IMR-90 (cell line): Measurements from ENCODE around the gene SHB. TPM values are rescaled to one million over a fixed set of nuclear protein-coding genes. Genes with fewer than 3 reads are reported as not detected.

Experiments used
- ATAC-seq: fragments of 200-7000 bp; cut with Tn5 transposase; 2 replicates; pipeline ENCODE4 v1.9.1; 2020; ENCODE audit warnings: low read depth, mild to moderate bottlenecking, moderate library complexity
- BruUV-seq: library from RNA; stranded (reverse); fragments of 400-500 nt; replicated peaks from 2 replicates; lab custom pipeline; 2021; lab: Mats Ljungman, UMichigan
- CTCF ChIA-PET: fragments of 300-600 bp; formaldehyde crosslinking; extraction: SDS; loops from one replicate; lab custom pipeline; 2021; ENCODE audit warnings: antibody characterized with exemption; lab: Yijun Ruan, JAX
- POLR2A ChIA-PET: fragments of 300-600 bp; sonication (Branson Sonifier 250); formaldehyde crosslinking; loops from one replicate; lab custom pipeline; 2022; ENCODE audit warnings: antibody characterized with exemption; ENCODE audit not compliant: unreplicated experiment; lab: Charles Lee
- DNase-seq: peaks from one replicate; pipeline ENCODE4 v3.0.0; 2013
- H2AFZ ChIP-seq: replicated peaks from 2 replicates; pipeline ENCODE3; 2013; ENCODE audit warnings: low read length, mild to moderate bottlenecking; ENCODE audit not compliant: poor library complexity
- H2AK5ac ChIP-seq: 2 replicates; pipeline ENCODE4 v1.6.1; 2013; ENCODE audit warnings: low read depth, low read length, inconsistent platforms
- H2AK9ac ChIP-seq: replicated peaks from 2 replicates; pipeline ENCODE3; 2013; ENCODE audit warnings: mild to moderate bottlenecking, low read depth, low read length, moderate library complexity; ENCODE audit not compliant: poor library complexity
- H2BK120ac ChIP-seq: 2 replicates; pipeline ENCODE4 v1.6.1; 2013; ENCODE audit warnings: low read depth, low read length, inconsistent platforms
- H2BK15ac ChIP-seq: 3 replicates; pipeline ENCODE4 v1.6.1; 2013; ENCODE audit warnings: low read depth, low read length, inconsistent platforms
- H2BK20ac ChIP-seq: 2 replicates; pipeline ENCODE4 v1.6.1; 2013; ENCODE audit warnings: low read depth, mild to moderate bottlenecking, inconsistent platforms, low read length, moderate library complexity
- H2BK5ac ChIP-seq: 2 replicates; pipeline ENCODE4 v1.6.1; 2013; ENCODE audit warnings: mild to moderate bottlenecking, low read depth, low read length, inconsistent platforms; ENCODE audit not compliant: poor library complexity, severe bottlenecking
- H3K14ac ChIP-seq: replicated peaks from 2 replicates; pipeline ENCODE4 v1.6.1; 2013; ENCODE audit warnings: low read depth, low read length, inconsistent platforms
- H3K18ac ChIP-seq: 2 replicates; pipeline ENCODE4 v1.6.1; 2013; ENCODE audit warnings: low read depth, low read length, control low read depth
- H3K23ac ChIP-seq: 2 replicates; pipeline ENCODE4 v1.6.1; 2013; ENCODE audit warnings: low read depth, low read length, inconsistent platforms
- H3K27ac ChIP-seq: 2 replicates; pipeline ENCODE4 v1.5.1; 2013; ENCODE audit warnings: mild to moderate bottlenecking, control low read depth, low read length; ENCODE audit not compliant: insufficient read depth
- H3K27me3 ChIP-seq: 2 replicates; pipeline ENCODE4 v1.6.1; 2013; ENCODE audit warnings: low read length; ENCODE audit not compliant: control insufficient read depth, insufficient read depth
- H3K36me3 ChIP-seq: 2 replicates; pipeline ENCODE4 v1.6.1; 2013; ENCODE audit warnings: low read length, mixed read lengths; ENCODE audit not compliant: control insufficient read depth, insufficient read depth
- H3K4ac ChIP-seq: 2 replicates; pipeline ENCODE4 v1.6.1; 2013; ENCODE audit warnings: low read depth, low read length, inconsistent platforms
- H3K4me1 ChIP-seq: 2 replicates; pipeline ENCODE4 v1.6.1; 2013; ENCODE audit warnings: low read length, mixed read lengths; ENCODE audit not compliant: control insufficient read depth, insufficient read depth
- H3K4me2 ChIP-seq: 2 replicates; pipeline ENCODE4 v1.6.1; 2013; ENCODE audit warnings: low read depth, mild to moderate bottlenecking, control low read depth, low read length, moderate library complexity
- H3K4me3 ChIP-seq: 2 replicates; pipeline ENCODE4 v1.5.1; 2013; ENCODE audit warnings: low read depth, mild to moderate bottlenecking, control low read depth, low read length, moderate library complexity; ENCODE audit not compliant: insufficient read depth
- H3K56ac ChIP-seq: 2 replicates; pipeline ENCODE4 v1.6.1; 2013; ENCODE audit warnings: low read length, inconsistent platforms; ENCODE audit not compliant: insufficient read depth; ENCODE audit errors: extremely low read depth
- H3K79me1 ChIP-seq, 2 experiments: 2 replicates each; pipeline ENCODE4 v1.6.1; 2013; ENCODE audit warnings: low read length in 2 of 2, inconsistent platforms in 1 of 2, low read depth in 1 of 2
- H3K9ac ChIP-seq: 2 replicates; pipeline ENCODE4 v1.6.1; 2013; ENCODE audit warnings: low read depth, low read length, control low read depth
- H3K9me1 ChIP-seq: 2 replicates; pipeline ENCODE4 v1.6.1; 2013; ENCODE audit warnings: low read length, inconsistent platforms; ENCODE audit not compliant: insufficient read depth
- H3K9me3 ChIP-seq: 2 replicates; pipeline ENCODE4 v1.6.1; 2013; ENCODE audit warnings: low read length; ENCODE audit not compliant: control insufficient read depth, insufficient read depth
- H4K20me1 ChIP-seq: 2 replicates; pipeline ENCODE4 v1.6.1; 2013; ENCODE audit warnings: low read length, inconsistent platforms; ENCODE audit not compliant: insufficient read depth
- H4K5ac ChIP-seq: 2 replicates; pipeline ENCODE4 v1.6.1; 2013; ENCODE audit warnings: mild to moderate bottlenecking, low read depth, low read length, control low read depth
- H4K8ac ChIP-seq, 2 experiments: 2 replicates each; pipeline ENCODE4 v1.6.1; 2013; ENCODE audit warnings: low read depth in 2 of 2, low read length in 2 of 2, control low read depth in 1 of 2, inconsistent platforms in 1 of 2
- H4K91ac ChIP-seq: 2 replicates; pipeline ENCODE4 v1.6.1; 2013; ENCODE audit warnings: low read depth, low read length, inconsistent platforms; ENCODE audit not compliant: insufficient read depth
- MAFK ChIP-seq: IDR thresholded peaks from 2 replicates; pipeline ENCODE4 v1.6.1; 2012; ENCODE audit warnings: low read depth, low read length, improper control_type of control experiment
- NFE2L2 ChIP-seq: fragments of 150-350 bp; IDR thresholded peaks from 2 replicates; pipeline ENCODE4 v1.6.1; 2016; ENCODE audit warnings: low read depth, mild to moderate bottlenecking, low read length
- POLR2A ChIP-seq: IDR thresholded peaks from 2 replicates; pipeline ENCODE4 v1.6.1; 2012; ENCODE audit warnings: mild to moderate bottlenecking, low read depth, low read length
- WGBS, 2 experiments: methylation state at CpG; one replicate each; pipeline versions ENCODE4 v1.1.5 to v1.1.7; 2013; ENCODE audit warnings: missing lambda C conversion rate in 2 of 2; ENCODE audit not compliant: insufficient read length in 1 of 2; ENCODE audit errors: extremely low coverage in 2 of 2; 5-methylcytosine and 5-hydroxymethylcytosine counted together
- dilution Hi-C: fragments of 300-500 bp; cut with HindIII; formaldehyde crosslinking; loops from one replicate; pipeline ENCODE4 v1.14.3; 2018; ENCODE audit warnings: low sequenced_read_pairs; ENCODE audit not compliant: unreplicated experiment
- in situ Hi-C: fragments of 300-500 bp; cut with MboI; formaldehyde crosslinking; loops from 3 replicates; pipeline ENCODE4 v1.14.3; 2019; ENCODE audit warnings: low sequenced_read_pairs, inconsistent platforms, mixed read lengths
- intact Hi-C: fragments of 100-400 bp; cut with micrococcal nuclease; formaldehyde crosslinking; loops from 2 replicates; pipeline ENCODE4 v1.10.0; 2022
- polyA plus RNA-seq, 3 experiments: library from polyadenylated mRNA; depleted of rRNA; stranded (reverse); fragments of >200 nt; gene quantifications; 2 replicates each; pipeline ENCODE4 v1.2.3, GENCODE V29; 2012; ENCODE audit warnings: low replicate concordance in 1 of 3
- total RNA-seq: library from RNA; depleted of rRNA; stranded (reverse); fragments of >200 nt; gene quantifications from 2 replicates; pipeline ENCODE4 v1.2.3, GENCODE V29; 2012
- TF ChIP-seq, protein P1 (sequence below): fragments of 150-350 bp; IDR thresholded peaks from 2 replicates; pipeline ENCODE4 v1.6.1; 2016; ENCODE audit warnings: low read depth, mild to moderate bottlenecking, low read length, moderate library complexity, borderline replicate concordance

SHB gene
- total and polyA plus RNA-seq, 2 of the 4 experiments (the other 2 are of a cell fraction): 6.1 to 20.4 TPM

DNA sequence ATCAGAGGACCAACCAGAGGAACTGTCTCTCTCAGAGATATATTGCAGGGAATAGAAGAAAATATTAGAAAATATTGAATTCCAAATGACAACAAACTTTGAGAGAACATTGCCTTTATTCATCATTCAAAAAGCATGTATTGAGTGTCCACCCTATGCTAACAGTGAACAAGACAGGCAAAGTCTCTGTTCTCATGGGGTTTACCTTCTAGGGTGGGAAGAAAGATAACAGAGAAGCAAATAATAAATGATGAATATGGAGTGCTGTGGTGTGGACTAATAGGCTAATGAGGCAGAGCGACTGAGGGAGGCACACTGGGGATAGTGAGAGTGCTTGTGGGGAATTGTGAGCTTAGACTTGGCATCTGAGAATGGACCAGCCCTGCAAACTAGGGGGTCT, 43.4 kb upstream of the SHB start:
- CTCF ChIA-PET: interaction anchor here (0.7 to 1.0 kb wide), 2 partner anchors 24 to 47 kb away, joined by 3 to 5 read pairs; no protein-coding TSS in a partner anchor
- no peak overlapping the region for H3K4me2 ChIP-seq
- DNase-seq: no peak

More for the DNA sequence above, 43.4 kb upstream of the SHB start:
- no peak overlapping the region for H3K4me3 ChIP-seq
- H3K9me1 ChIP-seq: no peaks in the 10 kb centered on the region
- H3K56ac ChIP-seq: no peak overlapping the region
- intact Hi-C loops: no loop called here
- WGBS, 2 experiments: 70% methylated on average over 1 of the region's 1 CpG; no CpG with 5 or more reads in 1 of the 2 experiments
- H2BK20ac ChIP-seq: no peak overlapping the region
- H3K9ac ChIP-seq: no peak overlapping the region
- no peak overlapping the region for H3K4ac ChIP-seq
- H4K8ac ChIP-seq: no peak overlapping the region
- H4K91ac ChIP-seq: no peak overlapping the region
- H3K27ac ChIP-seq: no peak overlapping the region
- no peak overlapping the region for H3K14ac ChIP-seq
- H3K36me3 ChIP-seq: no peaks in the 10 kb centered on the region
- no peaks in the 10 kb centered on the region for H4K20me1 ChIP-seq
- H3K27me3 ChIP-seq: peaks cover 43% of the 10 kb centered on the region
- H4K5ac ChIP-seq: no peak overlapping the region
- dilution Hi-C loops: no loop called here
- no peak overlapping the region for H2BK120ac ChIP-seq
- H3K18ac ChIP-seq: no peak overlapping the region
- no peaks in the 10 kb centered on the region for H3K79me1 ChIP-seq
- H2BK15ac ChIP-seq: no peak overlapping the region
- peaks cover under 1% of the 10 kb centered on the region; the same call in 1 of the 2 replicates for H3K4me1 ChIP-seq
- no peak overlapping the region for H2BK5ac ChIP-seq
- no TSS peak for BruUV-seq
- no peak overlapping the region for H3K23ac ChIP-seq
- H3K9me3 ChIP-seq: no peaks in the 10 kb centered on the region
- no peak overlapping the region for H2AK9ac ChIP-seq
- POLR2A ChIA-PET: no interaction called here
- in situ Hi-C loops: no loop called here
- no peak overlapping the region for H2AK5ac ChIP-seq
- no peak for ATAC-seq
- no peak overlapping the region for H2AFZ ChIP-seq
- TF ChIP-seq MAFK: no peak
- TF ChIP-seq NFE2L2: no peak
- TF ChIP-seq, protein P1, sequence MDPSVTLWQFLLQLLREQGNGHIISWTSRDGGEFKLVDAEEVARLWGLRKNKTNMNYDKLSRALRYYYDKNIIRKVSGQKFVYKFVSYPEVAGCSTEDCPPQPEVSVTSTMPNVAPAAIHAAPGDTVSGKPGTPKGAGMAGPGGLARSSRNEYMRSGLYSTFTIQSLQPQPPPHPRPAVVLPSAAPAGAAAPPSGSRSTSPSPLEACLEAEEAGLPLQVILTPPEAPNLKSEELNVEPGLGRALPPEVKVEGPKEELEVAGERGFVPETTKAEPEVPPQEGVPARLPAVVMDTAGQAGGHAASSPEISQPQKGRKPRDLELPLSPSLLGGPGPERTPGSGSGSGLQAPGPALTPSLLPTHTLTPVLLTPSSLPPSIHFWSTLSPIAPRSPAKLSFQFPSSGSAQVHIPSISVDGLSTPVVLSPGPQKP: no peak
- TF ChIP-seq POLR2A: no peak
